Right lobe of liver (tissue), 6 donors: ENCODE measurements around the gene SCAMP2. TPM values are rescaled to one million over a fixed set of nuclear protein-coding genes. Genes with fewer than 3 reads are reported as not detected.

Experiments used
- ATAC-seq, 4 donors: fragments of 200-7000 bp; cut with Tn5 transposase; one replicate each; pipeline ENCODE4 v1.9.1; 2020; ENCODE audit warnings: mild to moderate bottlenecking in 4 of 4, moderate library complexity in 4 of 4
- DNase-seq, 3 donors: peaks; one replicate each; pipeline ENCODE4 v3.0.0-alpha.2; 2020
- H3K27ac ChIP-seq, 3 donors: fragments of 200-600 bp; one replicate each; pipeline ENCODE4 v1.8.0; 2022
- H3K27me3 ChIP-seq, 2 donors: fragments of 200-600 bp; one replicate each; pipeline ENCODE4 v1.8.0; 2022
- H3K36me3 ChIP-seq, 4 donors: fragments of 200-600 bp; sonication (generic) in 1 of 4; one replicate each; pipeline versions ENCODE4 v1.5.1 to v1.8.0; 2017 to 2022; ENCODE audit warnings: control low read depth in 1 of 4
- H3K4me1 ChIP-seq, 4 donors: fragments of 200-600 bp; sonication (generic) in 1 of 4; one replicate each; pipeline versions ENCODE4 v1.5.1 to v1.8.0; 2017 to 2022; ENCODE audit warnings: control low read depth in 1 of 4
- H3K4me3 ChIP-seq, 3 donors: fragments of 200-600 bp; one replicate each; pipeline ENCODE4 v1.8.0; 2022
- H3K9me3 ChIP-seq, 4 donors: fragments of 200-600 bp; sonication (generic) in 1 of 4; one replicate each; pipeline versions ENCODE4 v1.5.1 to v1.8.0; 2017 to 2022; ENCODE audit warnings: control low read depth in 1 of 4
- POLR2A ChIP-seq: fragments of 450-650 bp; IDR thresholded peaks from one replicate; pipeline ENCODE4 v1.6.1; 2017; ENCODE audit warnings: antibody characterized with exemption, mild to moderate bottlenecking
- WGBS: methylation state at CpG from one replicate; pipeline ENCODE4 v1.1.6; 2018; ENCODE audit warnings: low coverage, low lambda C conversion rate; ENCODE audit not compliant: insufficient coverage; ENCODE audit errors: missing lambda C conversion rate; 5-methylcytosine and 5-hydroxymethylcytosine counted together
- intact Hi-C, 2 donors: fragments of 100-400 bp; cut with DNase I; formaldehyde crosslinking; loops; one replicate each; pipeline versions ENCODE4 v1.11.2 to v1.14.1; 2022
- total RNA-seq, 6 experiments: library from RNA; depleted of rRNA in 2 of 6; stranded (reverse); fragments of >200 nt in 2 of 6; fragmentation: NEBNext Ultra II Directional in 3 of 6; extraction: Animal tissue kit (Norgen Biotek cat#: 25700) in 3 of 6; gene quantifications; one replicate each; pipeline versions ENCODE4 v1.1.0 to v1.2.4, GENCODE V29; 2016 to 2023
- TF ChIP-seq, protein P1 (sequence below), 4 donors: fragments of 200-600 bp in 3 of 4; fragments of 450-650 bp in 1 of 4; IDR thresholded peaks; one replicate each; pipeline versions ENCODE4 v1.5.1 to v1.8.0; 2016 to 2022; ENCODE audit warnings: antibody characterized with exemption in 4 of 4, mild to moderate bottlenecking in 2 of 4
- donor health status: DM: no; HTN: yes; CAD: no.
- donor health status: DM: no; HTN: no; CAD: no.
- donor health status: DM: no; HTN: no; CAD: no.
- donor health status: DM: no; HTN: yes; CAD: no.
- donor health status: DM: no; HTN: yes; CAD: no.

The SCAMP2 gene
- total RNA-seq, 6 experiments from 2014 or later, result 33.9 to 45.9 (median 41.7) TPM

DNA sequence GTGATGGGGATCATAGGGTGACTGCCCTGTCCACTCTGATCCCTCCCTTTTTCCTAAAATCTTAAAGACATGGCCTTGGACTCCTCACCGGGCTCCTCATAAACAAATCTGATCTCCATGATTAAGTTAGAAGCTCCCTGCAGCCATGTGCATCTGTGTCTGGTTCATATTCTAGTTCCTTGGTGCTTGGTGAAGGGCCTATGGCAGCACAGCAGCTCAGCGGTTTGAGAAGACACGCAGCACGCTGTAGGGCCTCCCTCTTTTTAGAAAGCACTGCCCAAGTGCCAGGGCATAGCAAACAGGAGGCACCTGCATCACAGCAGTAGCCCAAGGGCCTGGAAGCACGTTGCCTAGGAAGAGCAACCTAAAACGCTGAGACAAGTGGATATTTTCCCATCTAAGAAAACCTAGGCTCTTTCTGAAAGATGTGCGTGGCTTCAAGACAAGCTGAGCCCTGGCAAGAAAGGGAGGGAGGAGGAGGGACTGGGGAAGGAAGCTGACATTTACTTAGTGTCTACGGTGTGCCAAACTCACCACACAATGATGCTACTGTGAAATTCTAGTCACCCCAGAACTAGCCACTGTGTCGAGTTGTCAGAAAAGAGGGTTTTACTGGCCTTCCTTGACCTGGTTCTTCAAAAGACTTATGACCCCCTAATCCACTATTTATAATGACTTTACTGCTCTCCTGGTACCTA is 15.3 kb downstream of the SCAMP2 start:
- TF ChIP-seq, protein P1, sequence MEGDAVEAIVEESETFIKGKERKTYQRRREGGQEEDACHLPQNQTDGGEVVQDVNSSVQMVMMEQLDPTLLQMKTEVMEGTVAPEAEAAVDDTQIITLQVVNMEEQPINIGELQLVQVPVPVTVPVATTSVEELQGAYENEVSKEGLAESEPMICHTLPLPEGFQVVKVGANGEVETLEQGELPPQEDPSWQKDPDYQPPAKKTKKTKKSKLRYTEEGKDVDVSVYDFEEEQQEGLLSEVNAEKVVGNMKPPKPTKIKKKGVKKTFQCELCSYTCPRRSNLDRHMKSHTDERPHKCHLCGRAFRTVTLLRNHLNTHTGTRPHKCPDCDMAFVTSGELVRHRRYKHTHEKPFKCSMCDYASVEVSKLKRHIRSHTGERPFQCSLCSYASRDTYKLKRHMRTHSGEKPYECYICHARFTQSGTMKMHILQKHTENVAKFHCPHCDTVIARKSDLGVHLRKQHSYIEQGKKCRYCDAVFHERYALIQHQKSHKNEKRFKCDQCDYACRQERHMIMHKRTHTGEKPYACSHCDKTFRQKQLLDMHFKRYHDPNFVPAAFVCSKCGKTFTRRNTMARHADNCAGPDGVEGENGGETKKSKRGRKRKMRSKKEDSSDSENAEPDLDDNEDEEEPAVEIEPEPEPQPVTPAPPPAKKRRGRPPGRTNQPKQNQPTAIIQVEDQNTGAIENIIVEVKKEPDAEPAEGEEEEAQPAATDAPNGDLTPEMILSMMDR (IDR thresholded peaks at IDR 0.05), result no peak
- TF ChIP-seq POLR2A, result no peak
- Histone ChIP-seq H3K9me3 (no peaks in the 10 kb centered on the region), H3K27ac (no peak overlapping the region), H3K4me1 (peaks cover 0 to 5% (median 0%) of the 10 kb centered on the region in 4 donors), H3K27me3 (no peaks in the 10 kb centered on the region), H3K4me3 (no peak overlapping the region), H3K36me3 (peaks cover 0 to 10% (median 6%) of the 10 kb centered on the region in 4 donors)
- intact Hi-C loops, result no loop called here
- no peak for ATAC-seq
- 66% methylated on average over 4 of the region's 9 CpGs for WGBS
- DNase-seq, result no peak

DNA sequence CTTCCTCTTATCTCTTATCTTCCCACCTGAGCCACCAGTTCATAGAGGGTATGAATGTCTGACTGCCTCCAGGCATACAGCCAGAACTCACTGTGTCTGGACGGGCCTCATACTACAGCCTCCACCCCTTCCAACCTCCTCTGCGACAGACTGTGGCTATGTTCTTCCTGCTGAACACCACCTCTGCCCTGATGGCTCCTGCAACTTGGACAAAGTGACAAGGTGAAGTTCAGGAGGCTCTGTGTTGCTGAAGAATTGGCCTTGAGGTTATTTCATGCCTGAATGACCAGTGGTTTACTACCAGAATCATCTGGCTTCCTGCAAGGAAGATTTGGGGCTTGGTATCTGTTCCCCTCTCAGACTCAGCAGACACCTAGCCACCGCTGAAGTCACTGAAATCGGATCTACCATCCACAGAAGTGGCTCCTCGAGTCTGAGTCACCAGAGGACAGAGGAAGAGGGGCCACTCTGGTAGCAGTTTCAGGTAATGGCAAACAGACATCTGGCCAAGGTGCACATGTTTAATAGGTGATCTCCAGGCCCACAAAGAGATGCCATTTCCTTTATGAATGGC is 16.0 kb downstream of the SCAMP2 start:
- no peak overlapping the region for H3K27ac ChIP-seq
- 55% methylated on average over 5 of the region's 5 CpGs for WGBS
- no peaks in the 10 kb centered on the region for H3K9me3 ChIP-seq
- TF ChIP-seq, protein P1 (IDR thresholded peaks at IDR 0.05), result no peak
- TF ChIP-seq POLR2A, result no peak
- no peaks in the 10 kb centered on the region for H3K27me3 ChIP-seq
- H3K4me3 ChIP-seq, result no peak overlapping the region
- H3K4me1 ChIP-seq, result peaks cover 0 to 5% (median 0%) of the 10 kb centered on the region in 4 donors
- H3K36me3 ChIP-seq, result peaks cover 0 to 17% (median 10%) of the 10 kb centered on the region in 4 donors
- DNase-seq, result no peak
- intact Hi-C loops, result no loop called here
- ATAC-seq, result peak in 2 of 4 donors; percentile 34 to 72

DNA sequence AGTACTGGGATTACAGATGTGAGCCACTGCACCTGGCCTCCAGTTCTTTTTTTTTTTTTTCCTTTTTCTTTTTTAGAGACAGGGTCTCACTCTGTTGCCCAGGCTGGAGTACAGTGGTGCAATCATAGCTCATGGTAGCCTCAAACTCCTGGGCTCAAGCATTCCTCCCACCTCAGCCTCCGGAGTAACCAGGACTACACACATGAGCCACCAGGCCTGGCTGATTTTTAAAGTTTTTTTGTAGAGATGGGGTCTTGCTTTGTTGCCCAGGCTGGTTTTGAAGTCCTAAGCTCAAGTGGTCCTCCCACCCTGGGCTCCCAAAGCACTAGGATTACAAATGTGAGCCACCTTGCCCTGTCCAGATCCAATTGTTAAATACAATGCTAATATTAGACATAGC is 16.6 kb downstream of the SCAMP2 start:
- no CpG with 5 or more reads among the region's 1 CpG for WGBS
- ATAC-seq (no peak), DNase-seq (no peak)
- Histone ChIP-seq H3K4me1 (peaks cover 0 to 5% (median 0%) of the 10 kb centered on the region in 4 donors), H3K4me3 (no peak overlapping the region), H3K27ac (no peak overlapping the region), H3K9me3 (no peaks in the 10 kb centered on the region), H3K27me3 (no peaks in the 10 kb centered on the region), H3K36me3 (peaks cover 0 to 23% (median 11%) of the 10 kb centered on the region in 4 donors)
- TF ChIP-seq, protein P1 (IDR thresholded peaks at IDR 0.05), result no peak
- TF ChIP-seq POLR2A, result no peak
- intact Hi-C loops, result no loop called here

DNA sequence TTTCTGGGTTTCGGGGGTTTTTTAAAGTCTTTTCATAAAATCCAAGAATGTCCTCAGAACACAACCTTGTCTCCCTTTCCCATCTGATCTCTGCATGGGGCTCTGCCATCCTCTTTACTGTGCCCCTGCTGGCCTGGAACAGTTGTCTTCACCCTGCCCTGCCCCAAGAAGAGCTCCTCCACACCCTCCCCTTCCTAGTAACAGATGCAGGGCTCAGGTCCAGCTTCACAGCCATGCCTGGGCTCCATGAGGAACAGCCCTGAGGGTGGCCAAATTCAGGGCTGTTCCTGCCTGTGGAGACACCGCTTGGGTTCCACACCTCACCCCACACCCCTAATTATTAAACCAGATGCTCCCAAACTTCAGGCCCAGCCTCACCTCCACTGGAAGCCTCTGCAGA is 17.3 kb downstream of the SCAMP2 start:
- ATAC-seq (no peak), DNase-seq (no peak)
- peaks cover 0 to 30% (median 13%) of the 10 kb centered on the region in 4 donors for H3K36me3 ChIP-seq
- H3K4me1 ChIP-seq, result peaks cover 0 to 5% (median 0%) of the 10 kb centered on the region in 4 donors
- 100% methylated on average over 2 of the region's 2 CpGs for WGBS
- no peaks in the 10 kb centered on the region for H3K9me3 ChIP-seq
- H3K4me3 ChIP-seq, result no peak overlapping the region
- TF ChIP-seq POLR2A, result no peak
- TF ChIP-seq, protein P1 (IDR thresholded peaks at IDR 0.05), result no peak
- no peaks in the 10 kb centered on the region for H3K27me3 ChIP-seq
- H3K27ac ChIP-seq, result no peak overlapping the region
- intact Hi-C loops, result no loop called here
